Measurements from ENCODE around the gene GPR68.

- TF ChIP-seq YY1 (IDR thresholded peaks at IDR 0.05; ENCODE audit: insufficient read depth, insufficient read length) (no peak), ZNF274 (IDR thresholded peaks at IDR 0.05; ENCODE audit: low read depth, low read length) (no peak)
These were observed 5.5 kb upstream of the GPR68 start for GRCh38 chr14:91249841-91250616.
